ENCODE measurements around the gene PCDH9. TPM values are rescaled to one million over a fixed set of nuclear protein-coding genes. Genes with fewer than 3 reads are reported as not detected.

Gene PCDH9, protein sequence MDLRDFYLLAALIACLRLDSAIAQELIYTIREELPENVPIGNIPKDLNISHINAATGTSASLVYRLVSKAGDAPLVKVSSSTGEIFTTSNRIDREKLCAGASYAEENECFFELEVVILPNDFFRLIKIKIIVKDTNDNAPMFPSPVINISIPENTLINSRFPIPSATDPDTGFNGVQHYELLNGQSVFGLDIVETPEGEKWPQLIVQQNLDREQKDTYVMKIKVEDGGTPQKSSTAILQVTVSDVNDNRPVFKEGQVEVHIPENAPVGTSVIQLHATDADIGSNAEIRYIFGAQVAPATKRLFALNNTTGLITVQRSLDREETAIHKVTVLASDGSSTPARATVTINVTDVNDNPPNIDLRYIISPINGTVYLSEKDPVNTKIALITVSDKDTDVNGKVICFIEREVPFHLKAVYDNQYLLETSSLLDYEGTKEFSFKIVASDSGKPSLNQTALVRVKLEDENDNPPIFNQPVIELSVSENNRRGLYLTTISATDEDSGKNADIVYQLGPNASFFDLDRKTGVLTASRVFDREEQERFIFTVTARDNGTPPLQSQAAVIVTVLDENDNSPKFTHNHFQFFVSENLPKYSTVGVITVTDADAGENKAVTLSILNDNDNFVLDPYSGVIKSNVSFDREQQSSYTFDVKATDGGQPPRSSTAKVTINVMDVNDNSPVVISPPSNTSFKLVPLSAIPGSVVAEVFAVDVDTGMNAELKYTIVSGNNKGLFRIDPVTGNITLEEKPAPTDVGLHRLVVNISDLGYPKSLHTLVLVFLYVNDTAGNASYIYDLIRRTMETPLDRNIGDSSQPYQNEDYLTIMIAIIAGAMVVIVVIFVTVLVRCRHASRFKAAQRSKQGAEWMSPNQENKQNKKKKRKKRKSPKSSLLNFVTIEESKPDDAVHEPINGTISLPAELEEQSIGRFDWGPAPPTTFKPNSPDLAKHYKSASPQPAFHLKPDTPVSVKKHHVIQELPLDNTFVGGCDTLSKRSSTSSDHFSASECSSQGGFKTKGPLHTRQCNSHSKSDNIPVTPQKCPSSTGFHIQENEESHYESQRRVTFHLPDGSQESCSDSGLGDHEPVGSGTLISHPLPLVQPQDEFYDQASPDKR (N-terminal part only)
- polyA plus RNA-seq = under 1 TPM in 2 of 3 donors, not detected in 1; 0.56 to 0.77 TPM

DNA sequence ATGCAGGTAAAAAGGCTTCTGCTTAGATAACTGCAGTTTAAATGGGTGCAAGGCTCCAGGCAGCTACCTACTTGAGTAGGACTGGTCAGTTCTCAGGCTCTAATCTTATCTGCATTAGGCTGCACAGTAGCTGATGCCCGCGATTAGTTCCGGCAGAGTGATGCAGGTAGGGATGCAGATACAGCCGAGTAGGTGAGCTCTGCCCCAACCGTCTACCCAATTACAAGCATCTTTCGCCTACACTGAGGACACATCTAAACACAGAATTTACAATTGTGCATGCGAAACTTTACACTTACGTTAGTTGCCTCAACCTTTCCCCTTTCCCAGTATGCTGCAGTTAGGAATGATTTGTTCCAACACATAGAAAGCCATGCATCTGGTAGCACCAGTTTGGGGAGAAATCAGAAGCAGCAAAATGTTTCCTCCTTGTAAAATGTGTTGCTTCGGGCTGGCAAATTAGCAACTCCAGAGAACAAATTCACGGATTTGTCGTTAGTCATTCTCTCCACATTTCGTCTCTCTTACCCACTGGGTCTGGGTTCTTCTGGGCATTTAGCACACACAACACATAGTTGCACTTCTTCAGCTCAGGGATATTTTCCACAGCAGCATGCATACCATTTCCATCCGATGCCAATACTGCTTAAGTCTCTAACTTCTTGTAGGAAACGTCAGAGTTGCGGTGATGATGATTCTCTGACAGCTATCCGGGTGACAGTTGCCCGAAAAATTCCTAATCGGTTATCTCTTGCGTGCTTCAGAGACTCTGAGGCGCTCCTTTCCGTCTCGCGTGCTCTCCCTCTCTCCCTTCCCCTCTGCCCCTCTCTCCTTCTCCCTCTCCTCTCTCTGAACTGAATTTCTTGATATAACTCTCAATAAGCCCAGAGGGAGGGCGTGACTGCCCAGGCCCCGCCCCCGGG, at the start of gene PCDH9:
Gene PCDH9 (minus strand): TSS at position 856 of the 923 bp plus-strand sequence. CDS start 1,896 bp downstream, outside the sequence.
- H3K27ac Mint-ChIP-seq = peak within 1 kb of the TSS in 5 of 6 donors; percentile 57 to 93 (median 80)
- no peak within 1 kb of the TSS for H3K4me3 Mint-ChIP-seq
- peaks cover 5 to 6% (median 6%) of the 10 kb centered on the region in 3 donors for H3K27me3 Mint-ChIP-seq (ENCODE audit: low read depth in 3 of 3)
- no peaks in the 10 kb centered on the region for H3K36me3 Mint-ChIP-seq
- H3K9me3 Mint-ChIP-seq = peaks cover 0 to 4% (median 0%) of the 10 kb centered on the region in 6 donors
- DNase-seq = peak; percentile 4 to 17 (median 7)
- H3K4me1 Mint-ChIP-seq = peaks cover 12 to 13% of the 10 kb centered on the region in 2 donors

DNA sequence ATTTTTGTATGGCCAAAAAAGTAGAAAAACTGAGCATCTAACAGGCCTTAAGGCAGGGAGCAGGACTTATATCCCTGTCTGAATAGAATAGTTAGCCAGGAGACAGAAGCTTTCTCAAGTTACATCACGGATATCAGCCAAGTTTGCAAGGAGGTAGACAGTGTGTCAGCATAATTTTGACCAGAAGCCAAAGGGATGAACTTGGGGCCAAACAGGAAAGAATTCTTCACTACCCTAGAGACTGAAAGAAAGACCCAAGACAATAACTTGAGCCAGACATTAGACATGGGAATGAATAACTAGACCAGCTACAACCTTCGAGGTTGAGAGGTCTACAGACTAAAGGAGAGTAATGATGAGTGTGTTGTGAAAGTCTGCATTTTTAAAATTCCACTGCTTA, 48.1 kb upstream of the PCDH9 start:
- H3K4me3 Mint-ChIP-seq = no peak overlapping the region
- peaks cover 1 to 15% (median 2%) of the 10 kb centered on the region in 6 donors for H3K9me3 Mint-ChIP-seq
- DNase-seq = no peak
- no peaks in the 10 kb centered on the region for H3K27me3 Mint-ChIP-seq (ENCODE audit: low read depth in 3 of 3)
- no peaks in the 10 kb centered on the region for H3K36me3 Mint-ChIP-seq
- H3K27ac Mint-ChIP-seq = no peak overlapping the region
- H3K4me1 Mint-ChIP-seq = no peaks in the 10 kb centered on the region

DNA sequence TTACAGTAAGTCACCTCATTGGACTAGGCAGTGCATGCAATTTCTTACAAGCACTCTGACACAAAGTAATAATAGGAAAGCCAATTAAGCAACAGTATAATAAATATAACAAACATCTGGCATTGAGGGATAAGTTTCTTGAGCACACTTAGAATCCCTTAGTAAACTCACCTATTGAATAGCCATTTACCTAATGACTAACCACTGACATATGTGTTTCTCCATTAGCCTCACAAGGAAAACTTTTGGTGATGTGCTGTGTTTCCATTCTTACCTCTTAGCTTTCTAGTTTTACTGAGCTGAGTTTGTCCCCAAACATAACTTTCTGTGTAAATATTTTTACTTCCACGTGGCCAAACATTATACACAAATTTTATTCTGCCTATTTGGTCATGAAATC, 47.4 kb upstream of the PCDH9 start:
- Mint-ChIP-seq H3K4me1 (no peaks in the 10 kb centered on the region), H3K36me3 (no peaks in the 10 kb centered on the region), H3K27ac (no peak overlapping the region), H3K4me3 (no peak overlapping the region), H3K9me3 (peaks cover 1 to 15% (median 2%) of the 10 kb centered on the region in 6 donors), H3K27me3 (ENCODE audit: low read depth in 3 of 3) (no peaks in the 10 kb centered on the region)
- no peak for DNase-seq

DNA sequence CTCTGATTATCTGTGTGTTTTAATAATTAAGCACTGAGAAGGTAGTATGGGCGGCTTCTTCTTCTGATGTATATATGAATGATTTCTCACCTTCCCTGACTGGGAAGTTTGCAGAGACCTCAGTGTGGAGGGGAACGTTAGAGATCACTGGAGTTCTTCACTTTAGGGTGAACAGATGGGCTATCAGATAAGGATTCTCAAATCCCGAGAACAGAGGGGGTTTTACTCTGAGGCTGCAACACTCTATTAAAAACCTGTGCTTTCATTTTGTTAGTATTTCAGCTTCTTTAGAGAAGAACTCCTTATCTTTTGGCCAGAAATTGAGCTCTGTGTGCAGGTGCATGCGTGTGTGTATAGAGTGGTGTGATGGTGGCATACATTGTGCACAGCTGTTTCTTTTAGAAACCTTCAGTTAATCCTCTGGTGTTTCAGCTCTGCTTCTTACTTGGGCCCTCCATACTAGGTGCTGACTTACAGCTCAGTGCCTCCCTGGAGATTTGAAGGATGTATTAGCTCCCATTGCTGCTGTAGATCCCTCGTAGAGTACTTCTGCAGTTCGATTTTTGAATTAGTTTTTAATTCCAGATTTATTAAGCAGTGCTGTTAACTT, 45.3 kb upstream of the PCDH9 start:
- Mint-ChIP-seq H3K4me3 (no peak overlapping the region), H3K9me3 (peaks cover 1 to 15% (median 2%) of the 10 kb centered on the region in 6 donors), H3K4me1 (no peaks in the 10 kb centered on the region), H3K27me3 (ENCODE audit: low read depth in 3 of 3) (no peaks in the 10 kb centered on the region), H3K27ac (no peak overlapping the region), H3K36me3 (no peaks in the 10 kb centered on the region)
- DNase-seq = no peak

DNA sequence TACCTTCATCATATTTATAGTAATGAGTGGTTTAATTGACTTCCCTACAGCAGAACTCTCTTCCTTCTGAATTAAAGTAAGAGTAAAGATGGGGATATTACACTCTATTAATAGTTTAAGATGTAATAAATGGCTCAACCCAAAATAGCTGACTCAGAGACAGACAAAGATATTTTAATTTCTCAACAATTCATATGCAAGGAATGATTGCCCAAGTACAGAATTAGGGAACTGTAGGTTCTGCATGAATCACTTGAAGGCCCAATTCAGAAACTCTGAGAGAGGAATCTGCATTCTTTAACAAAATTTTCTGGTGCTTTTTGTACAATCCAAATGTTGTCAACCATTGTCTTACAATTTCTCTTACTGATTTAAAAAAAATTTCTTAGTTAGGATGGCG, 42.9 kb upstream of the PCDH9 start:
- DNase-seq = no peak
- no peak overlapping the region for H3K27ac Mint-ChIP-seq
- H3K27me3 Mint-ChIP-seq (ENCODE audit: low read depth in 3 of 3) = peaks cover 0 to 2% (median 0%) of the 10 kb centered on the region in 3 donors
- H3K9me3 Mint-ChIP-seq = peaks cover 1 to 10% (median 5%) of the 10 kb centered on the region in 6 donors
- no peaks in the 10 kb centered on the region for H3K36me3 Mint-ChIP-seq
- no peak overlapping the region for H3K4me3 Mint-ChIP-seq
- H3K4me1 Mint-ChIP-seq = no peaks in the 10 kb centered on the region

DNA sequence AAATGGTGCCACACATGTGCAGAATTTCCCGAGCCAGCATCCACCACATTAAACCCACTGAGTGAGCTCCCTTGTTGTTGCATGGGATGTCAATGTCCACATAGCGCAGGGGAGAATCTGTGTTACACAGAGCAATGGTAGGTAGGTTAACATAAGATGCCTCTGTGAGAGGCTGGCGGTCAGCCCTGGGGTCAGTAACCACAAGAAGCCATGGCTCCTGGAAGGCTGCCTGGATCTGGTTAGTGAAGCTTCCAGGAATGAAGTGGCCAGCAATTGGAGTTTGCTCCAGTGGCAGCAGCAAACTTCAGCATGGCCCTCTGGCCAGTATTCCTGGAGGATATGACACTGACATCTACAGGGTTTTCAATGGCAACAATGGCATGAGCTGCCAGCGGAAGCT, 37.0 kb upstream of the PCDH9 start:
- Mint-ChIP-seq H3K4me3 (no peak overlapping the region), H3K27me3 (ENCODE audit: low read depth in 3 of 3) (peaks cover 0 to 2% (median 0%) of the 10 kb centered on the region in 3 donors)

DNA sequence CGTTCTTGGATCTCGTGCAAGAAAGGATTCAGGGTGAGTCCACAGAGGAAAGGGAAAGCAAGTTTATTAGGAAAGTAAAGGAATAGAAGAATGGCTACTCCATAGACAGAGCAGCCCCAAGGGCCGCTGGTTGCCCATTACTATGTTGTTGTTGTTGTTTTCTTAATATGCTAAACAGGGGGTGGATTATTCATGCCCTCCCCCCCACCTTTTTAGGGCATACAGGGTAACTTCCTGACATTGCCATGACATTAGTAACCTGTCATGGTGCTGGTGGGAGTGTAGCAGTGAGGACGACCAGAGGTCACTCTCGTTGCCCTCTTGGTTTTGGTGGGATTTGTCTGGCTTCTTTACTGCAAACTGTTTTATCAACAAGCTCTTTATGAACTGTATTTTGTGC, 29.1 kb upstream of the PCDH9 start:
- H3K27ac Mint-ChIP-seq = no peak overlapping the region
- H3K27me3 Mint-ChIP-seq (ENCODE audit: low read depth in 3 of 3) = no peaks in the 10 kb centered on the region
- no peak for DNase-seq
- H3K4me1 Mint-ChIP-seq = peaks cover 0 to 2% of the 10 kb centered on the region in 2 donors
- H3K4me3 Mint-ChIP-seq = no peak overlapping the region
- peaks cover 0 to 12% (median under 1%) of the 10 kb centered on the region in 6 donors for H3K9me3 Mint-ChIP-seq
- no peaks in the 10 kb centered on the region for H3K36me3 Mint-ChIP-seq

More for the DNA sequence above, 37.0 kb upstream of the PCDH9 start:
- no peak for DNase-seq
- Mint-ChIP-seq H3K4me1 (no peaks in the 10 kb centered on the region), H3K27ac (no peak overlapping the region), H3K9me3 (peaks cover 0 to 10% (median 1%) of the 10 kb centered on the region in 6 donors), H3K36me3 (no peaks in the 10 kb centered on the region)

DNA sequence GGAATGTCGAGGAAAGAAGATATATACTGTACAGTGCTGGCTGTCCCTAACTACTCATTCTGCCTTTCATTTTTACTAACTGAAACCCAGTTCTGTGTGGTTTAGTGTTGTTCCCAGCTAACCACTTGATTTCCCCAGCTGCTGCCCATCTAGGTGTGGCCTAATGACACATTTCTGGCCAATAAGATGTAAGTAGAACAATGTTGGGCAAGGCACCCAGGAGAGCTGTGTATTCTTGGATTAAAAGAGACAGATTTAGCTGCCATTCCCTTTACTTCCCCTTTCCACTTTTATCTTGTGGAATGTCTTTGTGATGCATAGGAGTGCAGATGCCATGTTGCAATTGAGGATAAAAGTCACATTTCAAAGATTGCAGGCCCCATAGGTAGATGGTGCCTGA, 28.3 kb upstream of the PCDH9 start:
- no peak overlapping the region for H3K4me3 Mint-ChIP-seq
- DNase-seq = no peak
- H3K36me3 Mint-ChIP-seq = no peaks in the 10 kb centered on the region
- peaks cover 0 to 2% of the 10 kb centered on the region in 2 donors for H3K4me1 Mint-ChIP-seq
- H3K9me3 Mint-ChIP-seq = peaks cover 0 to 12% (median under 1%) of the 10 kb centered on the region in 6 donors
- no peaks in the 10 kb centered on the region for H3K27me3 Mint-ChIP-seq (ENCODE audit: low read depth in 3 of 3)
- H3K27ac Mint-ChIP-seq = no peak overlapping the region

DNA sequence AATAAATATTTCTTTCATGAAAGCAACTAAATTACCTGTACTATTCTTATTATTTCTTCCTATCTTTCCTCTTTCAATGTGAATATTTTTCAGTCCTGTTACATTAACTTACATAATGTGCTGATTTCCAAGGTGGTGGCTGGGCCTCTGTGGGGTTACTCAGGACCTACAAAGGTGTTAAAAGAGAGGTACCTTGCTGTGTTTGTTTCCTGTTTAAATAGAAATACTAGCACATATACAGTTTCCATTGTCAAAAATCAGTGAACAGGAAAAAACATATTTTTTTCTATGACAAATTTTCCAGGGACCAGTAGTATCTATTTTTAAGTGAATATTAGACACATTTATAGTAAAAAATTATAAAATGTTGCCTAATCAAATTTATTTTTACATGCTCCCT, 8.7 kb upstream of the PCDH9 start:
- no peak for DNase-seq
- Mint-ChIP-seq H3K4me3 (no peak overlapping the region), H3K27ac (no peak overlapping the region), H3K36me3 (no peaks in the 10 kb centered on the region), H3K4me1 (no peaks in the 10 kb centered on the region), H3K27me3 (ENCODE audit: low read depth in 3 of 3) (peaks cover 0 to 5% (median 0%) of the 10 kb centered on the region in 3 donors), H3K9me3 (no peaks in the 10 kb centered on the region)

DNA sequence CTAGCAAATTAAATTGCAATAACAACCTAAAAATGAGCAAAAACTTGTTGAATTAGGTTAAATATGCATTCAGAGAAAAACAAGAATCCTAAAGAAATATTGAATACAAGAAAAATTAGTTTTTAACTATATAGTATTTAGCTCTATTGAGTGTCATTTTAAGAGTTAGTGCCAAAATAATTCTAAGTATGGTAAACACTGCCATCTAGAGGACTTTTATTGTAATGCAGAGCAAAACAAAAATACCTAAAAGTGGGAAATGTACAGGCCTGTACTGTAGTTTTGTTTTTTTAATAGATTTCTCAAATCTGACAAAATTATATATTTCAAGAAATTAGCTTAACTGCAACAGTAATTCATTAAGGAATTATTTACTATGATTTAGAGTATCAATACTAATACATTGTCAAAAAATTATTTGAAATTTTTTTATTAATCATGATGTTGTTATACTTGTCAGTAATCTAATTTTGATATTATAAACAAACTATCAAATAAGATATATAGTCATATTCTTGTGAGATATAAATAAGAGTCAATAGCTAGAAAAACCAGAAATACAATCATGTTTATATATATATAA, 8.2 kb upstream of the PCDH9 start:
- Mint-ChIP-seq H3K4me3 (no peak overlapping the region), H3K36me3 (no peaks in the 10 kb centered on the region), H3K27ac (no peak overlapping the region)

DNA sequence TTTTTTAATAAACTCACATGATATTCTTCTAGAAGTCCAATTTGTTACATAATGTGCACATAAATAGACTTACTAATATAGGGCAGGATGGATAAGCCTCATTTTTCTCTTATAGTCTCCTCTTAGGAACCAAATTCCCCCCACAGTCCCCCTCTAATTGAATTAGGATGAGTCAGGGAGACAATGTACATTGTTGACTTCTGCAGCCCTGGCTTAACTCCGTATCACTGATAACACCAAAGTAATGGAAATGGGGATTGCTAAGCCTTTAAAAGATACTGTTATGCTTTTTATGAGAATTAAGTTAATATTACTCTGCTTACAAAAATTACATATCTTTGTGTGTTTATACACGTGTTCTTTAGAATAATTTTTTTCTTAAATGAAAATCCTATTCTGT, 5.1 kb upstream of the PCDH9 start:
- Mint-ChIP-seq H3K4me3 (no peak overlapping the region), H3K9me3 (no peaks in the 10 kb centered on the region), H3K4me1 (peaks cover 11 to 12% of the 10 kb centered on the region in 2 donors), H3K36me3 (no peaks in the 10 kb centered on the region), H3K27me3 (ENCODE audit: low read depth in 3 of 3) (peaks cover 3 to 6% (median 6%) of the 10 kb centered on the region in 3 donors), H3K27ac (no peak overlapping the region)
- DNase-seq = no peak

More for the DNA sequence above, 8.2 kb upstream of the PCDH9 start:
- Mint-ChIP-seq H3K27me3 (ENCODE audit: low read depth in 3 of 3) (peaks cover 0 to 5% (median 0%) of the 10 kb centered on the region in 3 donors), H3K4me1 (no peaks in the 10 kb centered on the region), H3K9me3 (no peaks in the 10 kb centered on the region)
- peak; percentile 20 to 40 (median 33) for DNase-seq

DNA sequence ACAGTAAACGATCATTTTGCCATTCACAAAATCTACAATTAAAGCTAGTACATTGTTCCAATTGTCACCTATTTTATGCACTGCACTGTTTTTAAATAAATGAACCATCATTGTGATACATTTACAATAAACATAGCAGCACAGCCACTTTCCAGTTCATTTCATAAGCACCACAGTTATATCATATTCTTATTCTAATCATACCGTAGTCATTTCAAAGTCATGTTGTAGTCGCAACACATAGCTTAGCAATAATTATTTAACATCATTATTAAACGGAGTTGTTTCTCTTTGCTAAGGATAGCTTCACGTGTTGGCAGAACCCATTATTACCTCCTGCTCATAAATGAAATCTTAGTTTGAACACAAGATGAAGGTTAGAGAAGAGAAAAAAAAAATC, 2.2 kb upstream of the PCDH9 start:
- Mint-ChIP-seq H3K4me3 (peak overlapping the region in 2 of 5 donors; percentile 24 to 34), H3K9me3 (no peaks in the 10 kb centered on the region), H3K4me1 (peaks cover 11 to 12% of the 10 kb centered on the region in 2 donors), H3K36me3 (no peaks in the 10 kb centered on the region), H3K27ac (peak overlapping the region in 1 of 6 donors; percentile 71), H3K27me3 (ENCODE audit: low read depth in 3 of 3) (peaks cover 6% of the 10 kb centered on the region in 3 donors)
- DNase-seq = no peak
